CD14-positive monocyte (primary cell): Measurements from ENCODE around the gene KIF21A. TPM values are rescaled to one million over a fixed set of nuclear protein-coding genes. Genes with fewer than 3 reads are reported as not detected.

Source experiments
- DNase-seq, 3 donors: peaks; one replicate each; pipeline ENCODE4 v3.0.0-alpha.2; 2011 to 2022
- H2AFZ ChIP-seq: 2 replicates; pipeline ENCODE4 v1.6.0; 2012; ENCODE audit warnings: mild to moderate bottlenecking, low read depth, low read length, inconsistent platforms; ENCODE audit not compliant: insufficient read depth, poor library complexity, severe bottlenecking
- H3K27ac ChIP-seq, 2 donors: 1 replicate in 1 of 2; 2 replicates in 1 of 2; pipeline ENCODE4 v1.5.1; 2012 to 2013; ENCODE audit warnings: low read length in 2 of 2, control low read depth in 1 of 2, inconsistent platforms in 1 of 2, low read depth in 1 of 2, mild to moderate bottlenecking in 1 of 2
- H3K27me3 ChIP-seq, 2 donors: one replicate each; pipeline versions ENCODE4 v1.6.0 to v1.6.1; 2011 to 2013; ENCODE audit warnings: low read length in 2 of 2; ENCODE audit not compliant: control insufficient read depth in 2 of 2, insufficient read depth in 2 of 2
- H3K36me3 ChIP-seq, 2 donors: replicated peaks in 1 of 2; 1 replicate in 1 of 2; 2 replicates in 1 of 2; pipeline versions ENCODE4 v1.5.1 to v1.6.1; 2012 to 2013; ENCODE audit warnings: low read length in 2 of 2, control low read depth in 1 of 2, inconsistent platforms in 1 of 2, mild to moderate bottlenecking in 1 of 2; ENCODE audit not compliant: insufficient read depth in 2 of 2, control insufficient read depth in 1 of 2
- H3K4me1 ChIP-seq, 2 donors: 1 replicate in 1 of 2; 2 replicates in 1 of 2; pipeline versions ENCODE4 v1.5.1 to v1.6.1; 2012 to 2013; ENCODE audit warnings: low read length in 2 of 2, control low read depth in 1 of 2, inconsistent platforms in 1 of 2, mild to moderate bottlenecking in 1 of 2, moderate library complexity in 1 of 2; ENCODE audit not compliant: insufficient read depth in 2 of 2, control insufficient read depth in 1 of 2
- H3K4me2 ChIP-seq: replicated peaks from 2 replicates; pipeline ENCODE3; 2012; ENCODE audit warnings: low read length, moderate library complexity, mild to moderate bottlenecking; ENCODE audit not compliant: poor library complexity, severe bottlenecking; ENCODE audit errors: extremely low read depth
- H3K4me3 ChIP-seq, 3 experiments: fragments of 200-600 bp in 1 of 3; sonication (generic) in 1 of 3; replicated peaks in 1 of 3; 1 replicate in 2 of 3; 2 replicates in 1 of 3; pipeline ENCODE4 v1.5.1; 2011 to 2013; ENCODE audit warnings: low read length in 3 of 3, mild to moderate bottlenecking in 3 of 3, control low read depth in 2 of 3, low read depth in 2 of 3, inconsistent platforms in 1 of 3, moderate library complexity in 1 of 3
- H3K79me2 ChIP-seq: 2 replicates; pipeline ENCODE4 v1.6.0; 2012; ENCODE audit warnings: mild to moderate bottlenecking, control low read depth, inconsistent platforms, low read length, moderate library complexity; ENCODE audit not compliant: insufficient read depth
- H3K9ac ChIP-seq: 2 replicates; pipeline ENCODE4 v1.6.0; 2017; ENCODE audit warnings: low read length, mild to moderate bottlenecking; ENCODE audit not compliant: insufficient read depth, poor library complexity, severe bottlenecking
- H3K9me3 ChIP-seq, 2 donors: replicated peaks in 1 of 2; 1 replicate in 1 of 2; 2 replicates in 1 of 2; pipeline versions ENCODE4 v1.5.1 to v1.6.1; 2012 to 2013; ENCODE audit warnings: low read length in 2 of 2, control low read depth in 1 of 2; ENCODE audit not compliant: control insufficient read depth in 1 of 2, insufficient read depth in 1 of 2
- H4K20me1 ChIP-seq: 2 replicates; pipeline ENCODE4 v1.6.0; 2012; ENCODE audit warnings: mild to moderate bottlenecking, low read length, control low read depth, moderate library complexity; ENCODE audit not compliant: insufficient read depth
- H3K27ac Mint-ChIP-seq, 7 donors: one replicate each; pipeline ENCODE4 v1.8.0; 2020; ENCODE audit warnings: mild to moderate bottlenecking in 7 of 7, mixed read lengths in 7 of 7, moderate library complexity in 6 of 7, inconsistent platforms in 2 of 7
- H3K27me3 Mint-ChIP-seq, 3 donors: one replicate each; pipeline ENCODE4 v1.8.0; 2021 to 2022; ENCODE audit warnings: low read depth in 3 of 3, mild to moderate bottlenecking in 3 of 3, mixed read lengths in 3 of 3, moderate library complexity in 3 of 3, inconsistent platforms in 1 of 3
- H3K36me3 Mint-ChIP-seq, 2 donors: one replicate each; pipeline ENCODE4 v1.8.0; 2020; ENCODE audit warnings: mixed read lengths in 2 of 2, inconsistent platforms in 1 of 2, mild to moderate bottlenecking in 1 of 2
- H3K4me1 Mint-ChIP-seq: one replicate; pipeline ENCODE4 v1.8.0; 2020; ENCODE audit warnings: mild to moderate bottlenecking, mixed read lengths
- H3K4me3 Mint-ChIP-seq, 2 donors: one replicate each; pipeline ENCODE4 v1.8.0; 2020; ENCODE audit warnings: mild to moderate bottlenecking in 2 of 2, mixed read lengths in 2 of 2, moderate library complexity in 1 of 2
- H3K9me3 Mint-ChIP-seq, 7 donors: one replicate each; pipeline ENCODE4 v1.8.0; 2020 to 2022; ENCODE audit warnings: mixed read lengths in 7 of 7, mild to moderate bottlenecking in 6 of 7, moderate library complexity in 6 of 7, inconsistent platforms in 2 of 7
- WGBS: methylation state at CpG from one replicate; pipeline ENCODE4 v1.1.5; 2013; ENCODE audit warnings: missing lambda C conversion rate; ENCODE audit not compliant: insufficient coverage; 5-methylcytosine and 5-hydroxymethylcytosine counted together
- intact Hi-C, 2 donors: fragments of 100-400 bp; cut with micrococcal nuclease; formaldehyde crosslinking; loops; one replicate each; pipeline versions ENCODE4 v1.15.0 to v1.15.1; 2023
- polyA plus RNA-seq, 3 donors: library from polyadenylated mRNA; depleted of rRNA in 1 of 3; unstranded in 2 of 3; stranded (reverse) in 1 of 3; fragments of 300-500 nt in 2 of 3; fragments of >200 nt in 1 of 3; fragmentation: Illumina TruSeq in 2 of 3; gene quantifications; 1 replicate in 2 of 3; 2 replicates in 1 of 3; pipeline ENCODE4 v1.2.3, GENCODE V29; 2012 to 2021
- TF ChIP-seq, protein P1 (sequence below): fragments of 200-600 bp; IDR thresholded peaks from one replicate; pipeline ENCODE4 v1.8.0; 2022; ENCODE audit warnings: antibody characterized with exemption, mild to moderate bottlenecking

Gene KIF21A
- polyA plus RNA-seq, 3 donors = 0.03 to 0.05 TPM; not detected in 1

DNA sequence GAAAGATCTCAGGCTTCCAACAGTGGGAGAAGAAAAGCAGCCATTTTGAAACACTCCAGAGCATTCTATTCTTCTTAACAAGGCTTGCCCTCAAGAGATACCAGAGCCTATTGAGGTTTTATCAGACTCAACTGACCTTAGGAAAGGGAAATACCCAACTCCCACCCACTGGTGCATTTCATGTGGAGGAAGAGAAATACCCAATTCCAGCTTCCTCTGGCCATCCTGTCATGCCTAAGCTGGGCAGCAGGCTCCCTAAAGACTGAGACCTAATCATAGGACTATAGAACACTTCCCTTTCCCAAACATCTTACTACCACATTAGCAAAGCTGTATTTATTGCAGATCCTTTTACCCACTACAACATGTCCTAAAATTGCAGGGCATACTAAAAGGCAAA, 164.5 kb downstream of the KIF21A start:
- H3K4me3 Mint-ChIP-seq = no peak overlapping the region
- H3K9me3 Mint-ChIP-seq = peaks cover 0 to 3% (median 2%) of the 10 kb centered on the region in 7 donors
- DNase-seq = no peak
- Histone ChIP-seq H3K27me3 (no peaks in the 10 kb centered on the region), H3K4me2 (no peak overlapping the region), H3K9me3 (no peaks in the 10 kb centered on the region), H3K4me1 (no peaks in the 10 kb centered on the region), H3K9ac (no peak overlapping the region), H3K79me2 (no peaks in the 10 kb centered on the region), H3K27ac (no peak overlapping the region), H3K4me3 (no peak overlapping the region), H4K20me1 (no peaks in the 10 kb centered on the region), H3K36me3 (no peaks in the 10 kb centered on the region), H2AFZ (no peak overlapping the region)
- intact Hi-C loops = loop anchor here in 1 of 2 donors (10.0 kb wide), 1 partner anchor 944 kb away; no protein-coding TSS in a partner anchor
- H3K27me3 Mint-ChIP-seq = peaks cover 0 to 4% (median 2%) of the 10 kb centered on the region in 3 donors
- H3K36me3 Mint-ChIP-seq = no peaks in the 10 kb centered on the region
- H3K4me1 Mint-ChIP-seq = no peaks in the 10 kb centered on the region
- TF ChIP-seq, protein P1, sequence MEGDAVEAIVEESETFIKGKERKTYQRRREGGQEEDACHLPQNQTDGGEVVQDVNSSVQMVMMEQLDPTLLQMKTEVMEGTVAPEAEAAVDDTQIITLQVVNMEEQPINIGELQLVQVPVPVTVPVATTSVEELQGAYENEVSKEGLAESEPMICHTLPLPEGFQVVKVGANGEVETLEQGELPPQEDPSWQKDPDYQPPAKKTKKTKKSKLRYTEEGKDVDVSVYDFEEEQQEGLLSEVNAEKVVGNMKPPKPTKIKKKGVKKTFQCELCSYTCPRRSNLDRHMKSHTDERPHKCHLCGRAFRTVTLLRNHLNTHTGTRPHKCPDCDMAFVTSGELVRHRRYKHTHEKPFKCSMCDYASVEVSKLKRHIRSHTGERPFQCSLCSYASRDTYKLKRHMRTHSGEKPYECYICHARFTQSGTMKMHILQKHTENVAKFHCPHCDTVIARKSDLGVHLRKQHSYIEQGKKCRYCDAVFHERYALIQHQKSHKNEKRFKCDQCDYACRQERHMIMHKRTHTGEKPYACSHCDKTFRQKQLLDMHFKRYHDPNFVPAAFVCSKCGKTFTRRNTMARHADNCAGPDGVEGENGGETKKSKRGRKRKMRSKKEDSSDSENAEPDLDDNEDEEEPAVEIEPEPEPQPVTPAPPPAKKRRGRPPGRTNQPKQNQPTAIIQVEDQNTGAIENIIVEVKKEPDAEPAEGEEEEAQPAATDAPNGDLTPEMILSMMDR = no peak
- H3K27ac Mint-ChIP-seq = no peak overlapping the region

DNA sequence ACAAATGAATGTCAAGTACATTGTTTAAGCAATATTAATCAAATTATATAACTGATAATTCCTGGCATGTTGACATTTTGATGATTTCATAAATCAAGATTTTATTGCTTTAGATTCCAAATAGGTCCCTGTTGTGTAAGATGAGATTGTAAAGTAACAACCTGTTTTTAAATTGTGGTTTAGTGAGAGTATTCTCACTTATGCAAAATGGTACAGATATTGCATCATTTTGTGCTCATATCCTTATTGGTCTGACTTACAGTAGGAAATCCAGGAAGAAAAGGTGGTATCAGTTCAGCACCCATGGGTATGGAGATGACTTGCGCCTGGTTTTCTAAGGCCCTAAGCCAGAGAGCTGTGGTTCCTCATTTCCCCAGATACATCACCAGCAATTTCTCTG, 165.5 kb downstream of the KIF21A start:
- no peaks in the 10 kb centered on the region for H3K27me3 ChIP-seq
- Mint-ChIP-seq H3K36me3 (no peaks in the 10 kb centered on the region), H3K4me1 (no peaks in the 10 kb centered on the region), H3K27ac (no peak overlapping the region), H3K4me3 (no peak overlapping the region), H3K27me3 (peaks cover 0 to 4% (median under 1%) of the 10 kb centered on the region in 3 donors), H3K9me3 (peaks cover 0 to 3% (median 2%) of the 10 kb centered on the region in 7 donors)
- no peak overlapping the region for H2AFZ ChIP-seq
- no peaks in the 10 kb centered on the region for H3K79me2 ChIP-seq
- no peaks in the 10 kb centered on the region for H3K4me1 ChIP-seq
- DNase-seq = no peak
- WGBS = no CpG with 5 or more reads among the region's 1 CpG
- no peaks in the 10 kb centered on the region for H4K20me1 ChIP-seq
- no peaks in the 10 kb centered on the region for H3K36me3 ChIP-seq
- H3K9ac ChIP-seq = no peak overlapping the region
- intact Hi-C loops = loop anchor here in 1 of 2 donors (10.0 kb wide), 1 partner anchor 943 kb away; no protein-coding TSS in a partner anchor
- no peak overlapping the region for H3K4me2 ChIP-seq
- no peaks in the 10 kb centered on the region for H3K9me3 ChIP-seq
- H3K27ac ChIP-seq = no peak overlapping the region
- H3K4me3 ChIP-seq = no peak overlapping the region
- TF ChIP-seq, protein P1 = no peak
